Upper lobe of left lung (tissue), 4 donors: Measurements from ENCODE around the gene APAF1.

Experiments
- EP300 ChIP-seq, 4 donors: sonication (generic); formaldehyde crosslinking; IDR thresholded peaks; one replicate each; pipeline ENCODE4 v1.5.1; 2017; ENCODE audit warnings: antibody characterized with exemption in 4 of 4, control low read depth in 2 of 4
- POLR2A ChIP-seq, 4 donors: fragments of 450-650 bp; IDR thresholded peaks; one replicate each; pipeline ENCODE4 v1.5.1; 2016 to 2017; ENCODE audit warnings: antibody characterized with exemption in 4 of 4, mild to moderate bottlenecking in 2 of 4
- POLR2AphosphoS5 ChIP-seq, 2 donors: sonication (generic); formaldehyde crosslinking; IDR thresholded peaks; one replicate each; pipeline ENCODE4 v1.5.1; 2017; ENCODE audit warnings: antibody characterized with exemption in 2 of 2
- TF ChIP-seq, protein P1 (sequence below), 6 experiments: fragments of 450-650 bp in 4 of 6; fragments of 200-600 bp in 2 of 6; sonication (generic) in 2 of 6; IDR thresholded peaks; one replicate each; pipeline ENCODE4 v1.5.1; 2016 to 2019; ENCODE audit warnings: antibody characterized with exemption in 6 of 6

DNA sequence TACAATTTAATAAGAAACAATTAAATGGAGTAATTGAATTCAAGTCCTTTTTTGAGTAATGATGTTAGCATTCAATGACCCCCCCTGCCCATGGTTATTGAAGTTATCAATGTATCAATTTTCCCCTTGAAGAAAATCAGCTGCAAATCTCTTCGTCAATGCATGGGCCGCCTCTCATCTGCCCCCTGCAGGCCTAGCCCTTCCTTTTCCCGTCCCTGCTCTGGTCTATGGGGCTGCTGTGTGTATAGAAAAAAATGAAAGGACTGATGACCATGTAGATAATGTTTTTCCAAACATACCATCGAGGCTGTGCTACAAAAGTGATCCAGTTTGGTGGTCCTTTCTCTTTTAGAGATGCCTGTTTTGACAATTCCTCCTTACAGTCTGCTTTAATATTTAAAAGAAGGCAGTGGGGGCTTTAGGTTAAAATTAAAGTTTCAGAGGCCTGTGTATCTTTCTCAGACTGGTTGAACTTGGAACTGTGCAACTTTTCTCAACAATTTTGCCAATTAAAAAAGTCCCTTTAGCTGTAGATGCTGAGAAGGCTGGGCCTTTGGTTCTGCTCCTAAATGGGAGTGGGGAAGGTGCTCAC, 98.4 kb downstream of the APAF1 start:
- TF ChIP-seq, protein P1, sequence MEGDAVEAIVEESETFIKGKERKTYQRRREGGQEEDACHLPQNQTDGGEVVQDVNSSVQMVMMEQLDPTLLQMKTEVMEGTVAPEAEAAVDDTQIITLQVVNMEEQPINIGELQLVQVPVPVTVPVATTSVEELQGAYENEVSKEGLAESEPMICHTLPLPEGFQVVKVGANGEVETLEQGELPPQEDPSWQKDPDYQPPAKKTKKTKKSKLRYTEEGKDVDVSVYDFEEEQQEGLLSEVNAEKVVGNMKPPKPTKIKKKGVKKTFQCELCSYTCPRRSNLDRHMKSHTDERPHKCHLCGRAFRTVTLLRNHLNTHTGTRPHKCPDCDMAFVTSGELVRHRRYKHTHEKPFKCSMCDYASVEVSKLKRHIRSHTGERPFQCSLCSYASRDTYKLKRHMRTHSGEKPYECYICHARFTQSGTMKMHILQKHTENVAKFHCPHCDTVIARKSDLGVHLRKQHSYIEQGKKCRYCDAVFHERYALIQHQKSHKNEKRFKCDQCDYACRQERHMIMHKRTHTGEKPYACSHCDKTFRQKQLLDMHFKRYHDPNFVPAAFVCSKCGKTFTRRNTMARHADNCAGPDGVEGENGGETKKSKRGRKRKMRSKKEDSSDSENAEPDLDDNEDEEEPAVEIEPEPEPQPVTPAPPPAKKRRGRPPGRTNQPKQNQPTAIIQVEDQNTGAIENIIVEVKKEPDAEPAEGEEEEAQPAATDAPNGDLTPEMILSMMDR (IDR thresholded peaks at IDR 0.05), result no peak
- no peak for TF ChIP-seq POLR2A (IDR thresholded peaks at IDR 0.05)
- TF ChIP-seq POLR2AphosphoS5 (IDR thresholded peaks at IDR 0.05), result no peak
- TF ChIP-seq EP300 (IDR thresholded peaks at IDR 0.05), result no peak
